Ovary (tissue), 9 donors: ENCODE data around the gene USP31. TPM values are rescaled to one million over a fixed set of nuclear protein-coding genes. Genes with fewer than 3 reads are reported as not detected.

Source experiments
- DNase-seq, 5 donors: peaks; one replicate each; pipeline ENCODE4 v3.0.0-alpha.2; 2019 to 2020
- H3K27ac ChIP-seq, 2 donors: fragments of 200-600 bp; one replicate each; pipeline versions ENCODE4 v1.5.1 to v1.8.0; 2019 to 2022
- H3K27me3 ChIP-seq: fragments of 200-600 bp; one replicate; pipeline ENCODE4 v1.8.0; 2022
- H3K36me3 ChIP-seq: fragments of 200-600 bp; sonication (generic); one replicate; pipeline ENCODE4 v1.5.1; 2019
- H3K4me1 ChIP-seq: one replicate; pipeline ENCODE4 v1.8.1; 2013; ENCODE audit warnings: mild to moderate bottlenecking, moderate library complexity; ENCODE audit not compliant: insufficient read depth
- H3K4me3 ChIP-seq: fragments of 200-600 bp; sonication (generic); one replicate; pipeline ENCODE4 v1.5.1; 2017
- H3K9me3 ChIP-seq, 2 donors: fragments of 200-600 bp in 1 of 2; sonication (generic) in 1 of 2; one replicate each; pipeline versions ENCODE4 v1.5.1 to v1.8.1; 2013 to 2019; ENCODE audit warnings: mild to moderate bottlenecking in 1 of 2, moderate library complexity in 1 of 2
- EP300 ChIP-seq: sonication (generic); formaldehyde crosslinking; IDR thresholded peaks from one replicate; pipeline ENCODE4 v1.6.1; 2017; ENCODE audit warnings: antibody characterized with exemption
- POLR2A ChIP-seq: fragments of 450-650 bp; IDR thresholded peaks from one replicate; pipeline ENCODE4 v1.6.1; 2017; ENCODE audit warnings: antibody characterized with exemption, mild to moderate bottlenecking, moderate library complexity
- WGBS, 3 donors: extraction: QIAGEN DNeasy Blood & Tissue Kit in 1 of 3; methylation state at CpG; one replicate each; pipeline versions ENCODE4 v1.1.5 to v1.1.7; 2013 to 2017; 5-methylcytosine and 5-hydroxymethylcytosine counted together
- intact Hi-C, 4 donors: fragments of 100-400 bp; cut with DNase I; formaldehyde crosslinking; loops; one replicate each; pipeline versions ENCODE4 v1.11.0 to v1.15.1; 2022 to 2023
- polyA plus RNA-seq, 2 donors: library from polyadenylated mRNA; stranded (reverse); fragments of 200-250 nt in 1 of 2; fragments of 350-450 nt in 1 of 2; fragmentation: Illumina TruSeq in 1 of 2; extraction: RNeasy Lipid Tissue Mini Kit (QIAGEN cat#74804) in 1 of 2; gene quantifications; one replicate each; pipeline ENCODE4 v1.2.3, GENCODE V29; 2013 to 2014
- total RNA-seq, 7 donors: library from RNA; depleted of rRNA in 2 of 7; stranded (reverse); fragments of >200 nt in 2 of 7; fragmentation: NEBNext Ultra II Directional in 3 of 7; extraction: Animal tissue kit (Norgen Biotek cat#: 25700) in 3 of 7; gene quantifications; one replicate each; pipeline versions ENCODE4 v1.1.0 to v1.2.4, GENCODE V29; 2016 to 2023
- TF ChIP-seq, protein P1 (sequence below), 3 donors: fragments of 450-650 bp in 2 of 3; fragments of 200-600 bp in 1 of 3; IDR thresholded peaks; one replicate each; pipeline versions ENCODE4 v1.5.1 to v1.8.0; 2016 to 2022; ENCODE audit warnings: antibody characterized with exemption in 3 of 3, mild to moderate bottlenecking in 1 of 3
- donor health status: DM: no; HTN: no; CAD: no; lungs with moderate emphysema.
- donor health status: DM: no; HTN: no; CAD: no.
- donor health status: Bipolar disorder and iron deficiency.
- donor health status: DM: yes; HTN: yes; CAD: no.
- donor health status: DM: no; HTN: no; CAD: no.
- donor health status: DM: yes; HTN: yes; CAD: no.

USP31 gene
- total and polyA plus RNA-seq, 9 donors: 1.5 to 10.6 (median 7.3) TPM

DNA sequence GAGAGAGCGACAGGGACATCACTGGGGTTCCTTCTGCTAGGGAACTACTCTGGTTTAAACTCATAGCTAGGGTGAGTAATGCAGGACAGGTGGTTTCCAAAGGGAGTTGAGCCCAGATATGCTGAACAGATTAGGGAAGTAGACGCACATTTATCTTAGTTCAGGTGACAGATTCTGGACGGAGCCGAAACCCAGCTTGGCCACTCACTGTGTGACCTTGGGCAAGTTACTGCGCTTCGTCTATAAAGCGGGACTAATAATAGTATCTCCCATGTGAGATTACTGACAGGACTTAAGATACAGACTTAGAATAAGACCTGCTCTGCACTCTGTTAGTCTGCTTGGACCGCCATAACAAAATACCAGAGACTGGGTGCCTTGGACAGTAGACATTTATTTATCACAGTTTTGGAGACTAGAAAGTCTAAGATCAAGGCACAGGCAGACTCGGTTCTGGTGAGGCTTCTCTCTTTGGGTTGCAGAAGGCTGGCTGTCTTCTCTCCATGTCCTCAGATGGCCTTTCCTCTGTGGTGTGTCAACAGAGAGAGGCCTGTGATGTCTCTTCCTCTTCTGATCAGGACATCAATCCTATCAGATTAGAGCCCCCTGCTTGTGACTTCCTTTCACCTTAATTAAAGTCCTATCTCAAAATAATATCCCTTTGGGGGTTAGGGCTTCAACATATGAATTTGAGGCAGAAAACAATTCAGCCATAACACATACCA is 45.4 kb upstream of the USP31 start:
- Histone ChIP-seq H3K9me3 (no peaks in the 10 kb centered on the region), H3K4me1 (no peaks in the 10 kb centered on the region), H3K4me3 (no peak overlapping the region), H3K27ac (no peak overlapping the region), H3K36me3 (no peaks in the 10 kb centered on the region), H3K27me3 (no peaks in the 10 kb centered on the region)
- no peak for DNase-seq
- intact Hi-C loops: no loop called here
- TF ChIP-seq POLR2A (no peak), EP300 (no peak)
- TF ChIP-seq, protein P1, sequence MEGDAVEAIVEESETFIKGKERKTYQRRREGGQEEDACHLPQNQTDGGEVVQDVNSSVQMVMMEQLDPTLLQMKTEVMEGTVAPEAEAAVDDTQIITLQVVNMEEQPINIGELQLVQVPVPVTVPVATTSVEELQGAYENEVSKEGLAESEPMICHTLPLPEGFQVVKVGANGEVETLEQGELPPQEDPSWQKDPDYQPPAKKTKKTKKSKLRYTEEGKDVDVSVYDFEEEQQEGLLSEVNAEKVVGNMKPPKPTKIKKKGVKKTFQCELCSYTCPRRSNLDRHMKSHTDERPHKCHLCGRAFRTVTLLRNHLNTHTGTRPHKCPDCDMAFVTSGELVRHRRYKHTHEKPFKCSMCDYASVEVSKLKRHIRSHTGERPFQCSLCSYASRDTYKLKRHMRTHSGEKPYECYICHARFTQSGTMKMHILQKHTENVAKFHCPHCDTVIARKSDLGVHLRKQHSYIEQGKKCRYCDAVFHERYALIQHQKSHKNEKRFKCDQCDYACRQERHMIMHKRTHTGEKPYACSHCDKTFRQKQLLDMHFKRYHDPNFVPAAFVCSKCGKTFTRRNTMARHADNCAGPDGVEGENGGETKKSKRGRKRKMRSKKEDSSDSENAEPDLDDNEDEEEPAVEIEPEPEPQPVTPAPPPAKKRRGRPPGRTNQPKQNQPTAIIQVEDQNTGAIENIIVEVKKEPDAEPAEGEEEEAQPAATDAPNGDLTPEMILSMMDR (IDR thresholded peaks at IDR 0.05): no peak
- WGBS, 3 donors: 55 to 71% (median 56%) methylated on average over 9 of the region's 9 CpGs

DNA sequence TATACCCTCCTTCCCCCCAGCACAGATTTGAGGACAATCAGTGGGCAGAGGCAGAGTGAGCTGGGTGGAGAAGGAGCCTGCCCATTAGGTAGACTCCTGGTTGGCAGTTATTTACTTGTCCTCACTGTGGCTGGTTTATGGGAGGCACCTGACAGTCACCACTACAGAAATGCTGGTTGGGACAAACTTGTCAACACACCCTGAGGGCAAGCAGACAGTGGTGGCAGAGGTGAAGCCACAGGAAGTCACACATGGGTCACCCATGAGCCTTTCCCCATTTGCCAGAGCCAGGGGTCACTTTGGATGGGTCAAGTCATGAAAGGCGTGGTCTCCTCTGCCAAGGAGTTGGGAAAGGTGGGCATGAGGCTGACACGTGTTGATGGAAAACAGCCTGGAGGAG is 39.7 kb upstream of the USP31 start:
- Histone ChIP-seq H3K4me3 (no peak overlapping the region), H3K9me3 (no peaks in the 10 kb centered on the region), H3K27me3 (no peaks in the 10 kb centered on the region), H3K36me3 (no peaks in the 10 kb centered on the region), H3K4me1 (no peaks in the 10 kb centered on the region), H3K27ac (no peak overlapping the region)
- no peak for DNase-seq
- 68 to 93% (median 78%) methylated on average over 2 of the region's 2 CpGs for WGBS, 3 donors
- intact Hi-C loops: no loop called here
- TF ChIP-seq, protein P1 (IDR thresholded peaks at IDR 0.05): no peak
- TF ChIP-seq EP300 (no peak), POLR2A (no peak)

DNA sequence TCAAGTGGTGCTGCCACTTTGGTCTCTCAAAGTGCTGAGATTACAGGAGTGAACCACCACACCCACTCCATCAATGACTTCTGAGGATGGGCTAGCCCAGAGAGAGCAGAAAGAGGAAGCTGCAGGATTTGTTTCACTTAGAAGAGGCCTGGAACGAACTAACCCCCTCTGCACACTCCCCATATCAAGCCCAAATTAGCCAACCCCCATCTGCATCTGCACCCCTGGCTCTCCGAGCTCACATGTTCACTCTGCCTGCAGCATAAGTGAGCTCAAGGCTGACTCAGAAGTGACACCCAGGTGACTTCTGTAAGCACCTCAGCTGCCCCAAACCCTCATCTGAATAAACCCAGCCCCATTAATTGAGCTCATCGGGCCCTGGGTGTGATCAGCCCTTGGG is 38.1 kb upstream of the USP31 start:
- 27 to 63% (median 54%) methylated on average over 3 of the region's 3 CpGs for WGBS, 3 donors
- Histone ChIP-seq H3K9me3 (no peaks in the 10 kb centered on the region), H3K4me3 (no peak overlapping the region), H3K27ac (no peak overlapping the region), H3K36me3 (no peaks in the 10 kb centered on the region), H3K4me1 (peaks cover 8% of the 10 kb centered on the region), H3K27me3 (no peaks in the 10 kb centered on the region)
- intact Hi-C loops: no loop called here
- TF ChIP-seq EP300: no peak
- TF ChIP-seq POLR2A: no peak
- TF ChIP-seq, protein P1 (IDR thresholded peaks at IDR 0.05): no peak
- no peak for DNase-seq

DNA sequence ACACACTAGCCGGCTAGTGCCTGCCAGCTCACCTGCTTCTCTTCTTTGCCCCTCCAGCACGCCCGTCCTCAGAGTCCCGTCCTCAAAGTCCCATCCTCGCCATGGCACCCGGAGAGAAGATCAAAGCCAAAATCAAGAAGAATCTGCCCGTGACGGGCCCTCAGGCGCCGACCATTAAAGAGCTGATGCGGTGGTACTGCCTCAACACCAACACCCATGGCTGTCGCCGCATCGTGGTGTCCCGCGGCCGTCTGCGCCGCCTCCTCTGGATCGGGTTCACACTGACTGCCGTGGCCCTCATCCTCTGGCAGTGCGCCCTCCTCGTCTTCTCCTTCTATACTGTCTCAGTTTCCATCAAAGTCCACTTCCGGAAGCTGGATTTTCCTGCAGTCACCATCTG is 36.9 kb upstream of the USP31 start:
- TF ChIP-seq POLR2A (no peak), EP300 (no peak)
- TF ChIP-seq, protein P1 (IDR thresholded peaks at IDR 0.05): no peak
- Histone ChIP-seq H3K27me3 (no peaks in the 10 kb centered on the region), H3K9me3 (no peaks in the 10 kb centered on the region), H3K4me1 (peaks cover 10% of the 10 kb centered on the region), H3K27ac (no peak overlapping the region), H3K36me3 (no peaks in the 10 kb centered on the region), H3K4me3 (no peak overlapping the region)
- intact Hi-C loops: no loop called here
- 51 to 80% (median 76%) methylated on average over 24 of the region's 24 CpGs for WGBS, 3 donors
- no peak for DNase-seq
